ENCODE results near the gene MPRIP. TPM values are rescaled to one million over a fixed set of nuclear protein-coding genes. Genes with fewer than 3 reads are reported as not detected.

Gene MPRIP
- total RNA-seq, 1 experiment from 2014 or later: 132 TPM

GRCh38 chr17:17041018-17041521 is 1.2 kb upstream of the MPRIP start:
- Histone ChIP-seq H4K20me1 (ENCODE audit: control insufficient read depth, insufficient read depth, insufficient read length) (no peaks in the 10 kb centered on the region), H3T11ph (ENCODE audit: low read length) (no peak overlapping the region), H3K79me2 (ENCODE audit: insufficient read depth, low read length) (peaks cover 8% of the 10 kb centered on the region; the same call in 1 of the 2 replicates), H3K79me1 (ENCODE audit: insufficient read depth, low read depth, low read length, poor library complexity, severe bottlenecking) (no peaks in the 10 kb centered on the region), H4K8ac (replicated peaks; ENCODE audit: insufficient read length, low read depth, low read length) (no peak overlapping the region), H2BK5ac (ENCODE audit: insufficient read length, low read length) (no peak overlapping the region), H3K23ac (ENCODE audit: insufficient read length, low read depth, low read length) (no peak overlapping the region), H3K14ac (ENCODE audit: insufficient read depth, low read length) (no peak overlapping the region), H3K4me1 (ENCODE audit: insufficient read depth, low read length) (peaks cover 5% of the 10 kb centered on the region; the same call in 1 of the 2 replicates), H4K5ac (ENCODE audit: insufficient read length, low read depth, low read length) (no peak overlapping the region), H2AK5ac (ENCODE audit: insufficient read length, low read length) (no peak overlapping the region), H3K27ac (ENCODE audit: insufficient read length, low read depth, low read length) (no peak overlapping the region), H4K91ac (ENCODE audit: insufficient read length, low read depth, low read length) (no peak overlapping the region), H3K27me3 (ENCODE audit: insufficient read depth, low read length) (no peaks in the 10 kb centered on the region), H3K23me2 (ENCODE audit: insufficient read length, low read depth, low read length, poor library complexity, severe bottlenecking) (peaks cover 11% of the 10 kb centered on the region), H2BK15ac (ENCODE audit: low read depth, low read length) (no peak overlapping the region), H3K56ac (ENCODE audit: insufficient read length, low read depth, low read length) (no peak overlapping the region), H2AFZ (ENCODE audit: low read length) (no peak overlapping the region), H2BK20ac (ENCODE audit: low read depth, low read length, poor library complexity, severe bottlenecking) (no peak overlapping the region), H3K18ac (ENCODE audit: insufficient read length, low read depth, low read length) (no peak overlapping the region), H3K9ac (ENCODE audit: extremely low read depth, insufficient read length, low read length) (no peak overlapping the region), H3K4me2 (ENCODE audit: insufficient read depth, insufficient read length, low read length) (peak overlapping the region; percentile 88), H2BK12ac (ENCODE audit: insufficient read length, low read depth, low read length) (no peak overlapping the region), H3K9me3 (ENCODE audit: control insufficient read depth, low read depth, low read length) (no peaks in the 10 kb centered on the region), H2BK120ac (ENCODE audit: low read depth, low read length, poor library complexity, severe bottlenecking) (no peak overlapping the region), H3K4ac (ENCODE audit: low read depth, low read length) (no peak overlapping the region)
- no CpG with 5 or more reads among the region's 5 CpGs for WGBS (ENCODE audit: extremely low coverage, insufficient read length, low lambda C conversion rate)
- Mint-ChIP-seq H3K27me3 (ENCODE audit: low read depth) (peaks cover 13% of the 10 kb centered on the region), H3K9me3 (peaks cover 0 to under 1% of the 10 kb centered on the region in 2 experiments; a peak in 1 of 5 replicates), H3K36me3 (ENCODE audit: insufficient read depth in 1 of 3, low read depth in 3 of 3) (peaks cover 2 to 4% (median 3%) of the 10 kb centered on the region in 3 experiments; a peak in 4 of 7 replicates), H3K4me1 (peaks cover 32 to 35% of the 10 kb centered on the region in 2 experiments), H3K4me3 (peak overlapping the region; percentile 62 to 66), H3K27ac (no peak overlapping the region; a peak in 1 of 7 replicates)
- DNase-seq: no peak
- TF ChIP-seq CTCF (conservative IDR thresholded peaks at IDR 0.05): no peak

All from H9 (cell line).